PC-3 (cell line): ENCODE measurements around the gene MIGA1.

Experiments used
- EZH2 ChIP-seq: fragments of 300-600 bp; sonication (generic); IDR thresholded peaks from one replicate; pipeline ENCODE4 v1.6.1; 2017; ENCODE audit warnings: antibody characterized with exemption, mild to moderate bottlenecking, low read length; ENCODE audit not compliant: unreplicated experiment
- EZH2phosphoT487 ChIP-seq: fragments of 300-600 bp; sonication (generic); IDR thresholded peaks from 2 replicates; pipeline ENCODE4 v1.6.1; 2018; ENCODE audit warnings: mild to moderate bottlenecking, antibody characterized with exemption, low read length, borderline replicate concordance
- TF ChIP-seq, protein P1 (sequence below): fragments of 300-600 bp; sonication (generic); conservative IDR thresholded peaks from 2 replicates; pipeline ENCODE4 v1.5.1; 2017; ENCODE audit warnings: antibody characterized with exemption, low read depth, mild to moderate bottlenecking, low read length

- TF ChIP-seq, protein P1, sequence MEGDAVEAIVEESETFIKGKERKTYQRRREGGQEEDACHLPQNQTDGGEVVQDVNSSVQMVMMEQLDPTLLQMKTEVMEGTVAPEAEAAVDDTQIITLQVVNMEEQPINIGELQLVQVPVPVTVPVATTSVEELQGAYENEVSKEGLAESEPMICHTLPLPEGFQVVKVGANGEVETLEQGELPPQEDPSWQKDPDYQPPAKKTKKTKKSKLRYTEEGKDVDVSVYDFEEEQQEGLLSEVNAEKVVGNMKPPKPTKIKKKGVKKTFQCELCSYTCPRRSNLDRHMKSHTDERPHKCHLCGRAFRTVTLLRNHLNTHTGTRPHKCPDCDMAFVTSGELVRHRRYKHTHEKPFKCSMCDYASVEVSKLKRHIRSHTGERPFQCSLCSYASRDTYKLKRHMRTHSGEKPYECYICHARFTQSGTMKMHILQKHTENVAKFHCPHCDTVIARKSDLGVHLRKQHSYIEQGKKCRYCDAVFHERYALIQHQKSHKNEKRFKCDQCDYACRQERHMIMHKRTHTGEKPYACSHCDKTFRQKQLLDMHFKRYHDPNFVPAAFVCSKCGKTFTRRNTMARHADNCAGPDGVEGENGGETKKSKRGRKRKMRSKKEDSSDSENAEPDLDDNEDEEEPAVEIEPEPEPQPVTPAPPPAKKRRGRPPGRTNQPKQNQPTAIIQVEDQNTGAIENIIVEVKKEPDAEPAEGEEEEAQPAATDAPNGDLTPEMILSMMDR, result no peak
- no peak for TF ChIP-seq EZH2
- TF ChIP-seq EZH2phosphoT487, result no peak
Measured at GRCh38 chr1:77828098-77828497, 48.6 kb downstream of the MIGA1 start.
